ENCODE data around the gene LHFPL5.

DNA sequence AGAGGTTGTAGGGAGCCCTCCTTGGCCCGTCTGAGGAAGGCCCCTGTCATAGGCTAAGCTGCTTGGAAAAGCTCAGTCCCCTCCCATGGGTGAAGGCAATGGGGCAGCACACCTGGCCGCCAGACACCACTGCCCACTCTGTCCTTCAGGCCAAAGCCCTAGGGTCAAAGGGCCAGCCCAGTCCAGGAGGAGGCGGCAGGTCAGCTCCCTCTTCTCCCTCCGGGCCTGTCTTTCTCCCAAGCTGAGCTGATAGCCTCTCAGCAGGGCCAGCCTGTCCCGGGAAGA, 33.9 kb upstream of the LHFPL5 start:
- TF ChIP-seq ESRRA (CRISPR knock-in tag; IDR thresholded peaks at IDR 0.05; ENCODE audit: low read depth) (no peak), IRX3 (CRISPR knock-in tag; IDR thresholded peaks at IDR 0.05; ENCODE audit: borderline replicate concordance, low read depth) (no peak), ZNF138 (CRISPR knock-in tag; IDR thresholded peaks at IDR 0.05; ENCODE audit: low read depth) (no peak), NFE2L1 (CRISPR knock-in tag; IDR thresholded peaks at IDR 0.05; ENCODE audit: borderline replicate concordance) (no peak), HES4 (CRISPR knock-in tag; IDR thresholded peaks at IDR 0.05; ENCODE audit: borderline replicate concordance) (no peak)
